Measurements from ENCODE around the gene STAT3. TPM values are rescaled to one million over a fixed set of nuclear protein-coding genes. Genes with fewer than 3 reads are reported as not detected.

The STAT3 gene
- total and polyA plus RNA-seq, 9 of the 15 experiments (the other 6 are each of a cell fraction or from before 2014, with no cell fraction given), result 90.0 to 179 (median 114) TPM

GRCh38 chr17:42276609-42277341 lies 111.5 kb downstream of the STAT3 start (continued):
- TF ChIP-seq TRIM28 (IDR thresholded peaks at IDR 0.05) (no peak), HLTF (IDR thresholded peaks at IDR 0.05) (no peak), POLR2A (conservative IDR thresholded peaks at IDR 0.05) (peak; percentile 75; the same call in 1 of the 2 replicates), ZNF717 (CRISPR knock-in tag; IDR thresholded peaks at IDR 0.05) (no peak), ZNF224 (CRISPR knock-in tag; IDR thresholded peaks at IDR 0.05) (no peak), FOXA1 (IDR thresholded peaks at IDR 0.05; ENCODE audit: borderline replicate concordance) (no peak), ZNF436 (CRISPR knock-in tag; IDR thresholded peaks at IDR 0.05) (no peak), ELK1 (CRISPR knock-in tag; IDR thresholded peaks at IDR 0.05) (no peak), SNIP1 (IDR thresholded peaks at IDR 0.05; ENCODE audit: low read depth) (no peak), CREBBP (IDR thresholded peaks at IDR 0.05; ENCODE audit: low read depth, low read length) (no peak), NCOA4 (IDR thresholded peaks at IDR 0.05; ENCODE audit: partially characterized antibody) (no peak), ZFX (CRISPR knock-in tag; IDR thresholded peaks at IDR 0.05) (peak; percentile 38), FOXK1 (CRISPR knock-in tag; IDR thresholded peaks at IDR 0.05; ENCODE audit: borderline replicate concordance) (no peak), HCFC1 (IDR thresholded peaks at IDR 0.05; ENCODE audit: low read depth, low read length) (no peak), ZNF395 (CRISPR knock-in tag; IDR thresholded peaks at IDR 0.05) (no peak; the same call in 1 of the 2 replicates), E2F4 (CRISPR knock-in tag; IDR thresholded peaks at IDR 0.05; ENCODE audit: low read depth) (no peak), SMARCA5 (IDR thresholded peaks at IDR 0.05) (no peak), EP300 (IDR thresholded peaks at IDR 0.05; ENCODE audit: low read length) (no peak; the same call in 1 of the 2 replicates), RNF2 (IDR thresholded peaks at IDR 0.05) (peak; percentile 74), COPS2 (conservative IDR thresholded peaks at IDR 0.05) (no peak), ETV5 (CRISPR knock-in tag; IDR thresholded peaks at IDR 0.05; ENCODE audit: low read depth) (no peak), ELF1 (tag; IDR thresholded peaks at IDR 0.05) (peak; percentile 63), SETDB1 (IDR thresholded peaks at IDR 0.05; ENCODE audit: low read length) (no peak), EP400 (IDR thresholded peaks at IDR 0.05) (peak; percentile 82; the same call in 1 of the 2 replicates), AFF4 (CRISPR knock-in tag; IDR thresholded peaks at IDR 0.05) (peak; percentile 19; the same call in 1 of the 2 replicates)
